HepG2 (cell line): Measurements from ENCODE around the gene RING1. TPM values are rescaled to one million over a fixed set of nuclear protein-coding genes. Genes with fewer than 3 reads are reported as not detected.
A peak's percentile ranks its signal among the peaks of the same experiment; 100 is the strongest.

Experiments used
- BORCS8-MEF2B ChIP-seq: sonication (generic); formaldehyde crosslinking; IDR thresholded peaks from 2 replicates; pipeline ENCODE4 v1.8.0; 2022; ENCODE audit warnings: mild to moderate bottlenecking, missing genetic modification reagents
- CREBL2 ChIP-seq: sonication (generic); formaldehyde crosslinking; IDR thresholded peaks from 2 replicates; pipeline ENCODE4 v1.8.1; 2023; ENCODE audit warnings: missing genetic modification reagents, mild to moderate bottlenecking, borderline replicate concordance
- ERF ChIP-seq: IDR thresholded peaks from 2 replicates; pipeline ENCODE4 v1.6.1; 2018; ENCODE audit warnings: missing biosample characterization, missing genetic modification reagents
- HCFC1 ChIP-seq: fragments of 150-350 bp; IDR thresholded peaks from 2 replicates; pipeline ENCODE4 v1.6.1; 2014; ENCODE audit warnings: low read depth, low read length
- HMG20B ChIP-seq: conservative IDR thresholded peaks from 2 replicates; pipeline ENCODE4 v1.6.1; 2016; ENCODE audit warnings: missing genetic modification reagents, missing compliant biosample characterization
- IKZF1 ChIP-seq: fragments of 450-650 bp; IDR thresholded peaks from 2 replicates; pipeline ENCODE4 v1.7.1; 2016
- KDM6A ChIP-seq: IDR thresholded peaks from 2 replicates; pipeline ENCODE4 v1.6.1; 2016; ENCODE audit warnings: low read depth
- KLF9 ChIP-seq: IDR thresholded peaks from 2 replicates; pipeline ENCODE4 v1.6.1; 2016; ENCODE audit warnings: low read depth
- MAFK ChIP-seq, 2 experiments: IDR thresholded peaks in 1 of 2; conservative IDR thresholded peaks in 1 of 2; 2 replicates each; pipeline ENCODE4 v1.6.1; 2011; ENCODE audit warnings: improper control_type of control experiment in 2 of 2, low read length in 2 of 2
- NFYC ChIP-seq: IDR thresholded peaks from 2 replicates; pipeline ENCODE4 v1.6.1; 2016; ENCODE audit warnings: missing genetic modification reagents, missing compliant biosample characterization
- POLR2G ChIP-seq: fragments of 200-400 bp; formaldehyde crosslinking; IDR thresholded peaks from 2 replicates; pipeline ENCODE4 v1.6.1; 2018; ENCODE audit warnings: mild to moderate bottlenecking, low read depth, low read length, moderate library complexity
- RFXAP ChIP-seq: sonication (generic); formaldehyde crosslinking; IDR thresholded peaks from 2 replicates; pipeline ENCODE4 v1.4.0; 2020; ENCODE audit warnings: missing genetic modification reagents, borderline replicate concordance
- ZFP91 ChIP-seq: sonication (generic); formaldehyde crosslinking; IDR thresholded peaks from 2 replicates; pipeline ENCODE4 v1.9.0; 2022; ENCODE audit warnings: missing genetic modification reagents, mild to moderate bottlenecking, borderline replicate concordance
- ZIK1 ChIP-seq: sonication (generic); formaldehyde crosslinking; IDR thresholded peaks from 2 replicates; pipeline ENCODE4 v1.5.0; 2020; ENCODE audit warnings: mild to moderate bottlenecking, low read depth, missing genetic modification reagents, borderline replicate concordance
- ZNF263 ChIP-seq: sonication (generic); formaldehyde crosslinking; IDR thresholded peaks from 2 replicates; pipeline ENCODE4 v1.4.0; 2020; ENCODE audit warnings: missing genetic modification reagents
- ZNF282 ChIP-seq: fragments of 450-650 bp; IDR thresholded peaks from 2 replicates; pipeline ENCODE4 v1.6.1; 2018; ENCODE audit not compliant: partially characterized antibody
- ZNF383 ChIP-seq: sonication (generic); formaldehyde crosslinking; IDR thresholded peaks from 2 replicates; pipeline ENCODE4 v1.4.0; 2020; ENCODE audit warnings: missing genetic modification reagents, mild to moderate bottlenecking, borderline replicate concordance
- ZNF674 ChIP-seq: sonication (generic); formaldehyde crosslinking; IDR thresholded peaks from 2 replicates; pipeline ENCODE4 v1.5.0; 2020; ENCODE audit warnings: low read depth, mild to moderate bottlenecking, missing genetic modification reagents
- ZNF737 ChIP-seq: sonication (generic); formaldehyde crosslinking; IDR thresholded peaks from 2 replicates; pipeline ENCODE4 v1.5.0; 2020; ENCODE audit warnings: missing genetic modification reagents, mild to moderate bottlenecking, borderline replicate concordance
- ZNF782 ChIP-seq: sonication (generic); formaldehyde crosslinking; IDR thresholded peaks from 2 replicates; pipeline ENCODE4 v1.4.0; 2020; ENCODE audit warnings: missing genetic modification reagents, mild to moderate bottlenecking, borderline replicate concordance
- ZNF792 ChIP-seq: IDR thresholded peaks from 2 replicates; pipeline ENCODE4 v1.6.1; 2016
- ZNF878 ChIP-seq: sonication (generic); formaldehyde crosslinking; IDR thresholded peaks from 2 replicates; pipeline ENCODE4 v1.8.1; 2023; ENCODE audit warnings: mild to moderate bottlenecking, missing genetic modification reagents, moderate library complexity
- polyA plus RNA-seq, 8 experiments: library from polyadenylated mRNA; depleted of rRNA in 3 of 8; stranded (reverse) in 7 of 8; unstranded in 1 of 8; fragments of >200 nt; fragmentation: Illumina TruSeq in 4 of 8; extraction: Trizol in 4 of 8; gene quantifications; 2 replicates each; pipeline versions ENCODE4 v1.2.1 to v1.2.3, GENCODE V29; 2011 to 2016; ENCODE audit warnings: low read depth in 4 of 8, missing spikeins in 1 of 8, mixed read lengths in 1 of 8; ENCODE audit not compliant: insufficient read depth in 1 of 8
- total RNA-seq, 5 experiments: library from RNA; depleted of rRNA; stranded (reverse); fragments of >200 nt; fragmentation: Illumina TruSeq; extraction: Trizol; gene quantifications; 2 replicates each; pipeline ENCODE4 v1.2.3, GENCODE V29; 2016; ENCODE audit warnings: low read depth in 1 of 5
- TF ChIP-seq, protein P1 (sequence below): sonication (generic); formaldehyde crosslinking; conservative IDR thresholded peaks from 2 replicates; pipeline ENCODE4 v1.4.0; 2020; ENCODE audit warnings: mild to moderate bottlenecking, missing genetic modification reagents, moderate library complexity
- TF ChIP-seq, protein P2 (sequence below): sonication (generic); formaldehyde crosslinking; IDR thresholded peaks from 2 replicates; pipeline ENCODE4 v1.5.0; 2020; ENCODE audit warnings: missing genetic modification reagents

The RING1 gene
- total and polyA plus RNA-seq, 2 of the 13 experiments (the other 11 are each of a cell fraction or from before 2014, with no cell fraction given): 23.9 to 33.6 TPM

DNA sequence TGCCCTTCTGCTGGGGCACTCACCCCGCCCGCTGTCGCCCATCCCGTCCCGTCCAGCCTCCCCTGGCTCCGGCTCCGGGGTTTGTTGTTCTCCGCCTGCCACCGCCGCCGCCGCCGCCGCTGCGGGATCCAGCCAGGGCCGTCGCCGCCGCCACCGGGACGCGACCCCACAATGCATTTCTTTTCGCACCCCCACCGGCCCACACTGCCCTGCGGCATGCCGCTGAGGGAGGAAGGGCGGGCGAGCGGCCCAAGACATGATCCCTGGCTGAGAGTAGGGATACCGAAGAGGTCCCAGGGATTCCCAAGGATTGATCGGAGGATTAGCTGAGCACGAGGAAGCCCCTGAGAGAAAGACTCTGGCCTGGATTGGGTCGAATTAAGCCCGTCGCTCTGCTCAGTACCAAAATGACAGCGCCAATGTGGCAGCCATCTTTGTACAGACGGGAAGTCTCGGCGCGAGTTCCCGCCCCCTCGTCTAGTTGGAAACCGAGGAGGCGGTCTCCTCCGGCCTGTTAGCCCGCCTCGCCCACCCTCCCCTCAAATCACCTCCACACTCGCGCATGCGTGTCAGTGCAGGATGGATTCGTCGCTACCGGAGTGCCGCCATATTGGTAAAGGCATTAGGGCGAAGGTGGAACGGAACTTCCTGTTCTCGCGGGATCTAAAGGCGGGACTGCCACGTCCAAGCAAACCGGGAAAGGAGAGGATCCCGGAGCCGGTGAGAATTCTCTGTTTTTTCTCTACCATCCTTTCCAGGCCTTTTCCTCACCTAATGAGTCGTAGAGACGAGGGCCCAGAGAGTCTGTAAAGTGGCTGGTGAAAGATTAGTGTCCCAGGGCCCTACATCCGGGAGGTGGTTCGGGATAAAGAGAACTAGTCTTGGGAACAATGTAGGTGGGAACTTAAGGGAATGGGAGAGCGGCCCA lies 7.8 kb upstream of the RING1 start, which contains the start of the genes RXRB and SLC39A7 (continued):
- 0 out of 2 replicates have a peak, but pooled peaks have one; percentile 53 for TF ChIP-seq HMG20B (CRISPR knock-in tag)
- TF ChIP-seq BORCS8-MEF2B: no peak; the same call in 1 of the 2 replicates
- no peak for TF ChIP-seq ZNF737
- TF ChIP-seq ZFP91: peak; percentile 96
- peak; percentile 91 for TF ChIP-seq HCFC1
- 0 out of 2 replicates have a peak, but pooled peaks have one; percentile 72 for TF ChIP-seq KLF9
- no peak for TF ChIP-seq ZNF282
- peak; percentile 65 for TF ChIP-seq ZNF263 (CRISPR knock-in tag)
- peak; percentile 85 for TF ChIP-seq POLR2G
- no peak for TF ChIP-seq KDM6A (CRISPR knock-in tag)
- TF ChIP-seq MAFK (conservative IDR thresholded peaks at IDR 0.05 in 1 of 2, IDR thresholded peaks at IDR 0.05 in 1 of 2; ENCODE audit: low read length in 2 of 2): no peak
- TF ChIP-seq, protein P1, sequence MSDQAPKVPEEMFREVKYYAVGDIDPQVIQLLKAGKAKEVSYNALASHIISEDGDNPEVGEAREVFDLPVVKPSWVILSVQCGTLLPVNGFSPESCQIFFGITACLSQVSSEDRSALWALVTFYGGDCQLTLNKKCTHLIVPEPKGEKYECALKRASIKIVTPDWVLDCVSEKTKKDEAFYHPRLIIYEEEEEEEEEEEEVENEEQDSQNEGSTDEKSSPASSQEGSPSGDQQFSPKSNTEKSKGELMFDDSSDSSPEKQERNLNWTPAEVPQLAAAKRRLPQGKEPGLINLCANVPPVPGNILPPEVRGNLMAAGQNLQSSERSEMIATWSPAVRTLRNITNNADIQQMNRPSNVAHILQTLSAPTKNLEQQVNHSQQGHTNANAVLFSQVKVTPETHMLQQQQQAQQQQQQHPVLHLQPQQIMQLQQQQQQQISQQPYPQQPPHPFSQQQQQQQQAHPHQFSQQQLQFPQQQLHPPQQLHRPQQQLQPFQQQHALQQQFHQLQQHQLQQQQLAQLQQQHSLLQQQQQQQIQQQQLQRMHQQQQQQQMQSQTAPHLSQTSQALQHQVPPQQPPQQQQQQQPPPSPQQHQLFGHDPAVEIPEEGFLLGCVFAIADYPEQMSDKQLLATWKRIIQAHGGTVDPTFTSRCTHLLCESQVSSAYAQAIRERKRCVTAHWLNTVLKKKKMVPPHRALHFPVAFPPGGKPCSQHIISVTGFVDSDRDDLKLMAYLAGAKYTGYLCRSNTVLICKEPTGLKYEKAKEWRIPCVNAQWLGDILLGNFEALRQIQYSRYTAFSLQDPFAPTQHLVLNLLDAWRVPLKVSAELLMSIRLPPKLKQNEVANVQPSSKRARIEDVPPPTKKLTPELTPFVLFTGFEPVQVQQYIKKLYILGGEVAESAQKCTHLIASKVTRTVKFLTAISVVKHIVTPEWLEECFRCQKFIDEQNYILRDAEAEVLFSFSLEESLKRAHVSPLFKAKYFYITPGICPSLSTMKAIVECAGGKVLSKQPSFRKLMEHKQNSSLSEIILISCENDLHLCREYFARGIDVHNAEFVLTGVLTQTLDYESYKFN (CRISPR knock-in tag): peak; percentile 80
- TF ChIP-seq ZNF792 (CRISPR knock-in tag): no peak; the same call in 1 of the 2 replicates
- TF ChIP-seq ERF (CRISPR knock-in tag): peak; percentile 87
- peak; percentile 16; the same call in 1 of the 2 replicates for TF ChIP-seq ZNF674 (CRISPR knock-in tag)
- no peak for TF ChIP-seq ZIK1 (CRISPR knock-in tag)
- peak; percentile 58; the same call in 1 of the 2 replicates for TF ChIP-seq CREBL2
- no peak for TF ChIP-seq ZNF383
- TF ChIP-seq ZNF782 (CRISPR knock-in tag): peak; percentile 92
- TF ChIP-seq ZNF878 (CRISPR knock-in tag): peak; percentile 86
- no peak for TF ChIP-seq IKZF1
- TF ChIP-seq, protein P2, sequence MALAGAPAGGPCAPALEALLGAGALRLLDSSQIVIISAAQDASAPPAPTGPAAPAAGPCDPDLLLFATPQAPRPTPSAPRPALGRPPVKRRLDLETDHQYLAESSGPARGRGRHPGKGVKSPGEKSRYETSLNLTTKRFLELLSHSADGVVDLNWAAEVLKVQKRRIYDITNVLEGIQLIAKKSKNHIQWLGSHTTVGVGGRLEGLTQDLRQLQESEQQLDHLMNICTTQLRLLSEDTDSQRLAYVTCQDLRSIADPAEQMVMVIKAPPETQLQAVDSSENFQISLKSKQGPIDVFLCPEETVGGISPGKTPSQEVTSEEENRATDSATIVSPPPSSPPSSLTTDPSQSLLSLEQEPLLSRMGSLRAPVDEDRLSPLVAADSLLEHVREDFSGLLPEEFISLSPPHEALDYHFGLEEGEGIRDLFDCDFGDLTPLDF (CRISPR knock-in tag): peak; percentile 68; the same call in 1 of the 2 replicates
- TF ChIP-seq RFXAP (CRISPR knock-in tag): peak; percentile 93
- no peak; the same call in none of the 2 replicates for TF ChIP-seq NFYC
